HG03196 (cell line): Measurements from ENCODE around the gene ZNF408.

Experiments used
- ATAC-seq: cut with Tn5 transposase; IDR thresholded peaks from one replicate; pipeline ENCODE4 v1.9.1; 2021; ENCODE audit not compliant: unreplicated experiment

The ZNF408 gene

DNA sequence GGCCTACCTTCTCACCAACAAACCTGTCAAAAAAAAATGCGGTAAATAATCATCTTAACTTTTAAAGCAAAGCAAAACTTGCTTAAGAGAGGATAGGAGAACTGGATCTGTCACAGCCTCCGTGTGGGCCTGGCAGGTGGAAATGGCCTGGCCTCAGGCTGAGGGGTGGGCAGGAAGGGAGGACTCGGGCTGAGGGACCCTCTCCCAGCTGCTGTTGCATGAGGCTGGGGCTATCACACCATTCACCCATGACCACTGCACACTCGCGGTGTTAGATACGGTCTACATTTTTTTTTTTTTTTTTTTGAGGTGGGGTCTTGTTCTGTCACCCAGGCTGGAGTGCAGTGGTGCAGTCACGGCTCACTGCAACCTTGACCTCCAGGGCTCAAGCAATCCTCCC lies 24.9 kb upstream of the ZNF408 start:
- ATAC-seq = no peak

- ATAC-seq = no peak
These were observed 24.2 kb upstream of the ZNF408 start for GRCh38 chr11:46676436-46677158.

GRCh38 chr11:46677169-46677568 lies 23.7 kb upstream of the ZNF408 start:
- ATAC-seq = no peak

DNA sequence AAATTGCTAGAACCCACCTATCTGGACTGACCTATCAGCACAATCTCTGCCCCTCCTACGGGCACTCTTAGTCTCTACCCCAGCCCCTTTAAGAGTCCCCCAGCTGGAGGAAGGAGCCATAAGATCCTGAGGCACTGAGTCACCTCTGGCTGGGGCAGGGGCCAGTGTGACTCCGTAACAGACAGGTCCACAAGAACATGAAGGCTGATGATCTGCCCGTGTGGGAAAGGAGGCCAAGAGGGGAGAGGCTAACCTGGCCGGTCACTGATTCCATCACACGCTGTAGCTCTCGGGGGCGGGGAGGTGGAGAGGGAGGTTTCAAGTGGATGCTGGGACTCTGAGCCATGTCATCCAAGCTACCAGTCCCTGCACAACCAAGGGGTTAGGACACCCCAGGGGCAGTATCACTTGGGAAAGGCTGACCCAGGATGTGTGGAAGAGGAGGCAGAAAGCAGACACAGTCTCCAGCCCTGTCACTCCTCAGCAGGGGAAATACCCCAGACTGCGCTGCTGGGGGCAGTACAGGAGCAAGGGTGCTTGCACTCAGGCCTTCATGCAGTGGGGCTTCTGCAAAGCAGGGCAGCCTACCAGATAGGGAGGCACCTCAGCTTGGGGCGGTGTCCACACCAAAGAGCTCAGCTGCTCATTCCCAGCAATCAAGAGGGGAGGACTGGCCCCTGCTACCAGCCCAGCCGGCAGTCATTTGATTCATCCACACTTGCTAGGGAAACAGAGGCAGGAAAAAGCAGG lies 22.7 kb upstream of the ZNF408 start:
- no peak for ATAC-seq

- ATAC-seq = no peak
These were observed 22.1 kb upstream of the ZNF408 start for GRCh38 chr11:46678741-46679130.

DNA sequence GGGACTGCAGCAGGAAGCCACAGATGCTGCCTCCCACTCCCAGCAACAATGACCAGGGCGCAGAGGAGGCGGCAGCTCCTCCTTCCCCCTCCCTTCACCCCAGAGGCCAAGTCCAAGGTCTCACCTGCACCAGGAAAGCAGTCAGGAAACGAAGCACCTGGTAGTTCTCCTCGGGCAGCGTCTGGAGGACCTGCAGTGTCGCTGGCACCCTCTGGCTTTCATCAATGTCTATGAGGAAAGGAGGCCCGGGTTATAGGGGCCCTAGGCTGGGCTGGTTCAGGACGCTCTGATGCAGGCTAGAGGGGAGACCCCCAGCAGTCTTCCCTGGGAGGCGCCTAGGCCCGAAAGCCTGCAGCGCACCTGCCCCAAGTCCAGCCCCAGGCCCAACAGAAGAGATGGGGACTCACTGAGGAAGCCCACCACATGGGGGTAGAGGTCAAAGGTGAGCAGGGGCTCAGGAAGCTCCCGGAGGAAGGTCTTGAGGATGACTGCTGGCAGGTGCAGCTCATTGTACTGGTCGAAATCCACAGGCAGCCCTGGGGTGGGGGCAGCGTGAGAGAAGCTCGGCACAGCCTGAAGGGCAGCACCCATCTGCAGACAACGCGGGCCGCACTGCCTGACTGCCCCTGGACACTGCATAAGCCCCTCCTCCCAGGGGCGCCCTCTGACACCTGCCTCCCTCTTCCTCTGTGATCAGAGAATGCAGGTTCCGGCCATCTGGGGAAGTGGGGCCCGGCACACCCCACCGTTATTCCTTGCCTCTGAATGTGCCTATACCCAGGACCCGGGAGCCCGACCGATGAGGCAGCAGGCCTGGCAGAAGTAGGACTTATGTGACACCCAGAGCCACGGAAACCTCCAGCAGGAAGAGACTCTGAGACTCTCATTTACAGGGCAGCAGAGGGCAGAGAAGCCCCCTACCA lies 21.3 kb upstream of the ZNF408 start:
- ATAC-seq = no peak

- no peak for ATAC-seq
These were observed 20.6 kb upstream of the ZNF408 start for GRCh38 chr11:46680164-46680760.

DNA sequence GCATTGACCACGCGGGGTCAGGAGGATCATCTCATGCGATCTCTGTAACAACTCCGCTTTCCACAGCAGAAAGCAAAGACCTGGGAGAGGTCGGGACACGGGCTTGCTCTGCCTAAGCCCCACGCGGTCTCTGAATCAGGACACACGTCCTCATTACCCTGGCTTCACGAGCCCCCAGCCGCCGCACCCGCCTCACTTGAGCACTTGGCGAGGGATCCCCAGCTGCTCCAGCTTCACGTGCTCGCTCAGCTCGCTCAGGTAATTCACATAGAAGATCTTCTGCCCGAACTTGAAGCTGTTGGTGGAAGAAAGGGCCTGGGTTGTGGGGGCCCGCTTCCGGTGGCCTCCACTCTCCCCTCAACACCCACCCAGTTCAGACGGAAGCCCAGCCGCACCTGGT lies 20.0 kb upstream of the ZNF408 start:
- ATAC-seq = no peak

DNA sequence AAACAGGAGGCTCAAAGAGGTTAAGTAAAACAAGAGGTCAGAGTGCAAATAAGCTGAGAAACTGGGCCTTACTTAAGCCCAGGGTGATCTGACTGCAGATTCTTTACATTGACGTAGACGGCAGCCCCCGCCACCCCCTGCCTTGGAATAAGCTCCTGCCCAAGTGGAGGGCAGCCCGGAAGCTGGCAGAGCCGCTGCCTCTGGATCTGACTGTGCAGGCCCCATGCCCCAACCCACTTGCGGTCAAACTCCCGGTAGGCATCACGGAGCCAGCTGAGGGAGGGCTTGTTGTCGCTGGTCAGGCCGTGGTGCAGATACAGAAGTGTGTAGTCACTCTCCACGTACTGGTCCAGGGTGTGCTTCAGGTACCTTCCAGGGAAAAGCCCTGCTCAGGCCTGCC lies 19.0 kb upstream of the ZNF408 start:
- ATAC-seq = no peak

GRCh38 chr11:46682773-46683752 lies 17.8 kb upstream of the ZNF408 start:
- no peak for ATAC-seq

GRCh38 chr11:46684367-46684766 lies 16.5 kb upstream of the ZNF408 start:
- ATAC-seq = no peak

GRCh38 chr11:46686886-46687795 lies 13.7 kb upstream of the ZNF408 start:
- ATAC-seq = no peak

DNA sequence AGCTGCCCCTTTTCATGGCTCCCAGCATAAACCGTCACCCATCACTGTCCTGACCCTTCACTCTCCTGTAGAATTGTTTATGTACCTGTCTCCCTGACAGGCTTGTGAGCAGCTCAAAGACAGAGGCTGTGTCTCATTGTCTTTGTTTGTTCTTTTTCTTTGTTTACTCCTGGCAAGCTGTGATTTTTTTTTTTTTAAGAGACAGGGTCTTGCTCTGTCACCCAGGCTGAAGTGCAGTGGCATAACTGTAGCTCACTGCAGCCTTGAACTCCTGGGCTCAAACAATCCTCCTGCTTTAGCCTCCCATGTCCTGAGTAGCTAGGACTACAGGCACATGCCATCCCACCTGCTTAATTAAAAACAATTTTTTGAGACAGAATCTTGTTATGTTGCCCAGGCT lies 10.1 kb upstream of the ZNF408 start:
- no peak for ATAC-seq

- ATAC-seq = no peak
These were observed 8.4 kb upstream of the ZNF408 start for GRCh38 chr11:46692450-46692849.

DNA sequence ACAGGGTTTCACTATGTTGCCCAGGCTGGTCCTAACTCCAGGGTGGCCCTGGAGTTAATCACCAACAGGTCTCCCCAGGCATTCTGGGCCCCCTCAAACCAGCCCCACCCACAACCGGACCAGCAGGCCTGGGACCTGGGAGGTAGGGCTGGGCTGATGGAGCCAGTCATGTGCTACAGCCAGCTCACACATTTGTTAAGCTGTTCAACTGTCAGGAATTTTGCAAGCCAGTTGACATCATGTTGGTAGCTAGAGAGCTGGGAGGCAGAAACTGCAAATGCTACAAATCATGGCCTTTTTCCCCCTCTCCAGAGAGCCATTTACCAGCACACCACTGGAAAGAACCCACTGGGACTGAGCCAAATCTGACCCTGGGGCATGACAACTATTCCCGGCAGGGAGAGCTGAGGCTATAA lies 7.2 kb upstream of the ZNF408 start:
- ATAC-seq = no peak

DNA sequence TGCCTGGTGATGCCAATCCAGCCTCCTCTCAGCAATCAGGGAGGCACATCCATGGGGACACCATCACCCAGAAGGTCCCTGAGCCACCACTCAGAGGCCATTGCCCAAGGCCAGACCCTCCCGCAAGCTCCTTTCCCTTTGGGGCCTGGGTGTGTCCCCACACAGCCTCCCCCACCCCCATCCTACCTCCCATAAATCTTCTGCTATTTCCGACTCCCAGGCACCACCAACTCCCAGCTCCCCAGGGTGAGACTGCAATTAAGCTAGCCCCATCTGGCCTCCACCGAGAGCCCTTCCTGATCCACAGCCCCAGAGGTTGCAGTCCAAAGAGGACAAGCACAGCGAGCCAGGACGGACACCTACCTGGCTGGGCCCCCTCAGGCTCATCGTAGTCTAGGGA lies 6.8 kb upstream of the ZNF408 start:
- ATAC-seq = no peak

DNA sequence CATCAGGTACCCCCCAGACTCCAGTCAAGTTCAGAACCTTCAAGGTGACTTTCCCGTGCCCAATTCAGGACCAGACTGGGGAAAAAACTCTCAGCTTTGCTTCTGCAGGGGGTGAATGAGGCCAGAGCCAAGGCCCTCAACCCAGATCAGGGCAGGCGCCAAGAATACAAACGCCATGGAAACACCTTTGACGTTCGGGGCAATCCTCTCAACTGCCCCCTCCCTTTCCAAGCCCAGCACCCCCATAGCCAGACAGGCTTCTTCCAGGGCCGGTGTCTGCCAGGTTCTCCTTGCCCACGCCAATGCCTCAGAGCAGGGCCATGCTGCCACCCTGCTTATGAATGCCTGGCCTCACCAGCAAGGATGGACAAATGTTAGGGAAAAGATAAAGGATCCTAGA lies 6.2 kb upstream of the ZNF408 start:
- ATAC-seq = no peak

GRCh38 chr11:46695345-46696211 lies 5.3 kb upstream of the ZNF408 start:
- no peak for ATAC-seq
